Astrocyte (in vitro differentiated cells and primary cell): Measurements from ENCODE around the gene KASH5. TPM values are rescaled to one million over a fixed set of nuclear protein-coding genes. Genes with fewer than 3 reads are reported as not detected.

Experiments used
- DNase-seq: peaks from one replicate; pipeline ENCODE4 v3.0.0-alpha.2; 2010; ENCODE audit warnings: low read depth
- FAIRE-seq: peaks from 2 replicates; lab custom pipeline; 2011; peaks lifted over from hg19 to GRCh38; lab: Jason Lieb, UNC
- H2AFZ ChIP-seq: 2 replicates; pipeline ENCODE4 v1.6.0; 2012; ENCODE audit warnings: low read depth, low read length, inconsistent platforms
- H3K27ac ChIP-seq: 2 replicates; pipeline ENCODE4 v1.5.1; 2011; ENCODE audit warnings: low read depth, low read length, inconsistent platforms
- H3K27me3 ChIP-seq: 2 replicates; pipeline ENCODE4 v1.6.0; 2011; ENCODE audit warnings: low read length, inconsistent platforms; ENCODE audit not compliant: insufficient read depth
- H3K36me3 ChIP-seq: 2 replicates; pipeline ENCODE4 v1.5.1; 2011; ENCODE audit warnings: low read length, inconsistent platforms; ENCODE audit not compliant: insufficient read depth
- H3K4me1 ChIP-seq: 2 replicates; pipeline ENCODE4 v1.5.1; 2011; ENCODE audit warnings: low read length, inconsistent platforms; ENCODE audit not compliant: insufficient read depth
- H3K4me2 ChIP-seq: 2 replicates; pipeline ENCODE4 v1.6.0; 2012; ENCODE audit warnings: low read length, inconsistent platforms
- H3K4me3 ChIP-seq: 2 replicates; pipeline ENCODE4 v1.5.1; 2011; ENCODE audit warnings: low read depth, mild to moderate bottlenecking, low read length, inconsistent platforms; ENCODE audit not compliant: insufficient read depth
- H3K79me2 ChIP-seq: 2 replicates; pipeline ENCODE4 v1.6.0; 2012; ENCODE audit warnings: mild to moderate bottlenecking, low read length, inconsistent platforms; ENCODE audit not compliant: insufficient read depth
- H3K9ac ChIP-seq: 2 replicates; pipeline ENCODE4 v1.6.0; 2012; ENCODE audit warnings: mild to moderate bottlenecking, low read length, inconsistent platforms
- H3K9me3 ChIP-seq: 2 replicates; pipeline ENCODE4 v1.5.1; 2012; ENCODE audit warnings: low read depth, mild to moderate bottlenecking, low read length, inconsistent platforms; ENCODE audit not compliant: insufficient read depth
- H4K20me1 ChIP-seq: 2 replicates; pipeline ENCODE4 v1.6.0; 2012; ENCODE audit warnings: low read length, inconsistent platforms; ENCODE audit not compliant: insufficient read depth
- H3K27ac Mint-ChIP-seq: one replicate; pipeline ENCODE4 v1.8.0; 2021; ENCODE audit warnings: mild to moderate bottlenecking, mixed read lengths; ENCODE audit not compliant: unreplicated experiment
- H3K27me3 Mint-ChIP-seq: one replicate; pipeline ENCODE4 v1.8.0; 2021; ENCODE audit warnings: low read depth, mixed read lengths; ENCODE audit not compliant: unreplicated experiment
- H3K36me3 Mint-ChIP-seq: one replicate; pipeline ENCODE4 v1.8.0; 2021; ENCODE audit warnings: low read depth, mixed read lengths; ENCODE audit not compliant: unreplicated experiment
- H3K4me1 Mint-ChIP-seq: one replicate; pipeline ENCODE4 v1.8.0; 2021; ENCODE audit warnings: low read depth, mixed read lengths; ENCODE audit not compliant: unreplicated experiment
- H3K4me3 Mint-ChIP-seq: one replicate; pipeline ENCODE4 v1.8.0; 2021; ENCODE audit warnings: mild to moderate bottlenecking, moderate library complexity, mixed read lengths; ENCODE audit not compliant: unreplicated experiment
- H3K9me3 Mint-ChIP-seq: one replicate; pipeline ENCODE4 v1.8.0; 2021; ENCODE audit warnings: mild to moderate bottlenecking, mixed read lengths; ENCODE audit not compliant: unreplicated experiment
- EZH2 ChIP-seq: IDR thresholded peaks from 2 replicates; pipeline ENCODE4 v1.6.1; 2012; ENCODE audit warnings: mild to moderate bottlenecking, low read length, inconsistent platforms; ENCODE audit not compliant: insufficient read depth
- total RNA-seq: library from RNA; stranded (reverse); gene quantifications from 2 replicates; pipeline ENCODE4 v1.2.1, GENCODE V29; 2021
- TF ChIP-seq, protein P1 (sequence below): IDR thresholded peaks from 2 replicates; pipeline ENCODE4 v1.5.1; 2011; ENCODE audit warnings: low read depth, mild to moderate bottlenecking, inconsistent platforms, low read length, moderate library complexity; ENCODE audit not compliant: insufficient read depth

The KASH5 gene
- total RNA-seq, 1 donor from 2014 or later: not detected

DNA sequence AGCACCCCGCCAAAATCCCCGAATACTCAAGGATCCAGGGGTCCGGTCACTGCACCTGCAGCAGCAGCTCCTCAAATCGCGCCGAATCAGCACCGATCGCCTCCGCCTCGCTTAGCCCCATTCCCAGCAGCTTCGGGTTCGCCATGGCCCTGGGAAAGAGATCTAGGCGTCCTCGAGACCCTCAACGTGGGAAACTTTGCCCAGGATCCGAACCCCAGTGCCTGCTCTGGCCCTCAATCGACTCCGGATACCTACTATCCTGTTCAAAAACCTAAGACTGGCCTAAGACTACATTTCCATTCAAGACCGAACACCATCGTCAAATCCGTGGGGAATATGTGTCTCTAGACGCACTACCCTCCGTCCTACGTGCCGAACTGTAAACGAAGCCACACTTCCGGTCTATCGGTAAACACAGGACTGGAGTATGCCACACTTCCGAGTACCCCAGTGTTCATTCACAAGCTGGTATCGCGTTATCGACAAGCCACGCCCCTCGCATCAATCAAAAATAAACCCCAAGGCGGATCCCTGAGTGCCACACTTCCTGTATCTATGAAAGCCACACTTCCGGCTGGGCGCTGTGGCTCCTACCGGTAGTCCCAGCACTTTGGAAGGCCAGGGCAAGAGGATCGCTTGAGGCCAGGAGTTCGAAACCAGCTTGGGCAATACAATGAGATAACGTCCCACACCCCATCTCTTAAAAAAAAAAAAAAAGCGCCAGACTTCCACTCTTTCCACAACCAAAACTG lies 63.6 kb downstream of the KASH5 start, which contains the start of gene PIH1D1:
TSS of gene PIH1D1 (minus strand) at position 385 of the 752 bp plus-strand sequence. CDS start at position 145, 240 bp downstream.
- no peaks in the 10 kb centered on the region for H3K36me3 ChIP-seq
- H3K9me3 ChIP-seq: no peaks in the 10 kb centered on the region
- Mint-ChIP-seq H3K27me3 (no peaks in the 10 kb centered on the region), H3K4me3 (peak within 1 kb of the TSS; percentile 98), H3K4me1 (peaks cover 5% of the 10 kb centered on the region), H3K36me3 (peaks cover 13% of the 10 kb centered on the region), H3K27ac (peak within 1 kb of the TSS; percentile 100), H3K9me3 (no peaks in the 10 kb centered on the region)
- H2AFZ ChIP-seq: peak within 1 kb of the TSS; percentile 88
- H3K4me1 ChIP-seq: peaks cover 8% of the 10 kb centered on the region
- H3K27me3 ChIP-seq: no peaks in the 10 kb centered on the region
- peaks cover 4% of the 10 kb centered on the region for H4K20me1 ChIP-seq
- H3K4me2 ChIP-seq: peak within 1 kb of the TSS; percentile 98
- no peak for TF ChIP-seq EZH2
- TF ChIP-seq, protein P1, sequence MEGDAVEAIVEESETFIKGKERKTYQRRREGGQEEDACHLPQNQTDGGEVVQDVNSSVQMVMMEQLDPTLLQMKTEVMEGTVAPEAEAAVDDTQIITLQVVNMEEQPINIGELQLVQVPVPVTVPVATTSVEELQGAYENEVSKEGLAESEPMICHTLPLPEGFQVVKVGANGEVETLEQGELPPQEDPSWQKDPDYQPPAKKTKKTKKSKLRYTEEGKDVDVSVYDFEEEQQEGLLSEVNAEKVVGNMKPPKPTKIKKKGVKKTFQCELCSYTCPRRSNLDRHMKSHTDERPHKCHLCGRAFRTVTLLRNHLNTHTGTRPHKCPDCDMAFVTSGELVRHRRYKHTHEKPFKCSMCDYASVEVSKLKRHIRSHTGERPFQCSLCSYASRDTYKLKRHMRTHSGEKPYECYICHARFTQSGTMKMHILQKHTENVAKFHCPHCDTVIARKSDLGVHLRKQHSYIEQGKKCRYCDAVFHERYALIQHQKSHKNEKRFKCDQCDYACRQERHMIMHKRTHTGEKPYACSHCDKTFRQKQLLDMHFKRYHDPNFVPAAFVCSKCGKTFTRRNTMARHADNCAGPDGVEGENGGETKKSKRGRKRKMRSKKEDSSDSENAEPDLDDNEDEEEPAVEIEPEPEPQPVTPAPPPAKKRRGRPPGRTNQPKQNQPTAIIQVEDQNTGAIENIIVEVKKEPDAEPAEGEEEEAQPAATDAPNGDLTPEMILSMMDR: no peak
- H3K27ac ChIP-seq: peak within 1 kb of the TSS; percentile 91
- H3K79me2 ChIP-seq: peaks cover 13% of the 10 kb centered on the region
- peak within 1 kb of the TSS; percentile 96 for H3K4me3 ChIP-seq
- FAIRE-seq (peak; percentile 92), DNase-seq (peak; percentile 98)
- peak within 1 kb of the TSS; percentile 94 for H3K9ac ChIP-seq

DNA sequence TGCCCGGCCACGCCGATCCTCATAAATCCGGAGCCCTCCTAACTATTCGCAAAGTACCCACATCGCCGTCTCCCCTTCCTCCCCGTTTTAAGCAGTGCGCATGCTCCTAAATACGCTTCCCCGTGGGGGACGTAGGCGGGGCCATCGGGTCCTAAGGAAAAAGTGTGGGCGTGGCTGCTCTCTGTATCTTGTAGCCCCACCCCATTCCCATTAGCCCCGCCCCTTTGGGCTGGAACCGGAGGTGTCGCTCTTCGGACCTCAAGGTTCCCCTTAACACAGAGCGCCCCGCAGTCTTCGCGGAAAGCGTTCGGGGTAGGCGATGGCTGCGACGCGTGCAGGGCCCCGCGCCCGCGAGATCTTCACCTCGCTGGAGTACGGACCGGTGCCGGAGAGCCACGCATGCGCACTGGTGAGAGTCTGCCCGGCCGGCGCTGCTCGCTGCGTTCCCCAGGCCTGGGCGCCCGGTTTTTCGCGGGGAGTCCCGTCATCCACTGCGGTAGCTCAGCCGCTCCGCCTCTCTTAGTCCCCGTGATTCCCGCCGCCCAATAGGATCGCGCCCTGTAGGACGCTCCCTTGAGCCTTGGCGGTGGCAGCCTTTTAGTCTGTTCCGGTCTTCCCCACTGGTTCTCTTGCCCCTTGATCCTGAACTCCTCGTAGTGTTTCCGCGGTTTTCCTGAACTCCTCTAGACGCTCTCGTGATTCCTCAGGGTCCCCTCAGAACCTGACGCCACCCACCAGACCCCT lies 65.1 kb downstream of the KASH5 start, which contains the start of gene ALDH16A1:
TSS of gene ALDH16A1 (plus strand) at position 213 of the 744 bp plus-strand sequence. CDS start at position 320, 107 bp downstream.
- Histone ChIP-seq H3K36me3 (no peaks in the 10 kb centered on the region), H3K4me2 (peak within 1 kb of the TSS; percentile 98), H3K4me1 (peaks cover 8% of the 10 kb centered on the region), H3K9me3 (no peaks in the 10 kb centered on the region), H3K9ac (peak within 1 kb of the TSS; percentile 94), H3K27ac (peak within 1 kb of the TSS; percentile 91), H4K20me1 (peaks cover 4% of the 10 kb centered on the region), H3K79me2 (peaks cover 13% of the 10 kb centered on the region), H3K27me3 (no peaks in the 10 kb centered on the region), H2AFZ (peak within 1 kb of the TSS; percentile 73), H3K4me3 (peak within 1 kb of the TSS; percentile 96)
- Mint-ChIP-seq H3K27ac (peak within 1 kb of the TSS; percentile 100), H3K9me3 (no peaks in the 10 kb centered on the region), H3K27me3 (no peaks in the 10 kb centered on the region), H3K36me3 (peaks cover 11% of the 10 kb centered on the region), H3K4me1 (peaks cover 5% of the 10 kb centered on the region), H3K4me3 (peak within 1 kb of the TSS; percentile 98)
- TF ChIP-seq EZH2: no peak
- TF ChIP-seq, protein P1: no peak
- DNase-seq: peak; percentile 89
- no peak for FAIRE-seq
